ENCODE results near the gene ELOVL5. TPM values are rescaled to one million over a fixed set of nuclear protein-coding genes. Genes with fewer than 3 reads are reported as not detected.
A peak's percentile ranks its signal among the peaks of the same experiment; 100 is the strongest.

ELOVL5 gene
- total RNA-seq, 2 experiments from 2014 or later = 113 to 117 TPM

DNA sequence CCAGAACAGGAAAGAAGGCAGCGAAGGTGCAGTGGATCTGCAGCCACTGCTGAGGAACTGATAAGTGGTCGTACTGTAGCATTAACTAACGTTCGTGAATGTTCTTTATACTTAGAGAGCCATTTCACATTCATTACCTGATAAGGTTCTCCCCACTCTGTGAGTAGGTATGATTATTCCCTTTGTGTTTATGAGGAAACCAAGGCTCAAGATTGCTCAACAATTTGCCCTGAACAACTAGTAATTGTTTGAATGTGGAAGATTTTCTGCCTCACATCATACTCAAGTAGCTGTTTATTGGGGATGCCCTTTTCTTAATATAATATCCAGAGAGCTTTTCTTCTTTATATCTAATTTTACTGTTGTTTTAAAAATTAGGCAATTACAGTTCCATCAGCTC lies 24.9 kb upstream of the ELOVL5 start:
- CTCF ChIA-PET = no interaction called here
- H3K27me3 Mint-ChIP-seq = peaks cover 19% of the 10 kb centered on the region
- H3K36me3 Mint-ChIP-seq = no peaks in the 10 kb centered on the region
- no peaks in the 10 kb centered on the region for H3K9me3 Mint-ChIP-seq (ENCODE audit: low read depth)
- H3K4me1 Mint-ChIP-seq = no peaks in the 10 kb centered on the region
- H3K27ac Mint-ChIP-seq = no peak overlapping the region
- no peak for DNase-seq
- ATAC-seq = no peak
- H3K4me3 Mint-ChIP-seq = no peak overlapping the region

GRCh38 chr6:53369876-53370515 lies 21.2 kb upstream of the ELOVL5 start:
- CTCF ChIA-PET = no interaction called here
- Mint-ChIP-seq H3K4me1 (no peaks in the 10 kb centered on the region), H3K4me3 (no peak overlapping the region), H3K27me3 (peaks cover 5% of the 10 kb centered on the region), H3K27ac (no peak overlapping the region), H3K36me3 (peaks cover 4% of the 10 kb centered on the region), H3K9me3 (ENCODE audit: low read depth) (peaks cover 3% of the 10 kb centered on the region)
- ATAC-seq = no peak
- DNase-seq = no peak

DNA sequence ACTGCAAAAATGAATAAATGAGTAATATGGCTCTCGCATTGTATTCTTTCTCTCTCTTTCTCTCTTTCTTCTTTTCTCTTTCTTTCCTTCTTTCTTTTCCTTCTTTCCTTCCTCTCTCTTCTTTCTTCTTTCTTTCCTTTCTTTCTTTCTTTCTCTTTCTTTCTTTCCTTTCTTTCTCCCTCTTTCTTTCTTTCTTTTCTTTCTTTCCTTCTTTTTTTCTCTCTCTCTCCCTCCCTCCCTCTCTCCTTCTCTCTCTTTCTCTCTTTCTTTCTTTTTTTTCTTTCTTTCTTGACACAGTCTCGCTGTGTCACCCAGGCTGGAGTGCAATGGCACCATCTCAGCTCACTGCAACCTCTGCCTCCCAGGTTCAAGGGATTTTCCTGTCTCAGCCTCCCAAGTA lies 20.3 kb upstream of the ELOVL5 start:
- no peak overlapping the region for H3K27ac Mint-ChIP-seq
- CTCF ChIA-PET = no interaction called here
- H3K4me1 Mint-ChIP-seq = no peaks in the 10 kb centered on the region
- no peak overlapping the region for H3K4me3 Mint-ChIP-seq
- DNase-seq (no peak), ATAC-seq (no peak)
- no peaks in the 10 kb centered on the region for H3K27me3 Mint-ChIP-seq
- peaks cover 4% of the 10 kb centered on the region for H3K36me3 Mint-ChIP-seq
- peaks cover 3% of the 10 kb centered on the region for H3K9me3 Mint-ChIP-seq (ENCODE audit: low read depth)

- no peak overlapping the region for H3K27ac Mint-ChIP-seq
- CTCF ChIA-PET = no interaction called here
- peaks cover 4% of the 10 kb centered on the region for H3K36me3 Mint-ChIP-seq
- no peak for DNase-seq
- H3K4me3 Mint-ChIP-seq = no peak overlapping the region
- H3K4me1 Mint-ChIP-seq = peaks cover 14% of the 10 kb centered on the region
- ATAC-seq = no peak
- peaks cover 3% of the 10 kb centered on the region for H3K9me3 Mint-ChIP-seq (ENCODE audit: low read depth)
- no peaks in the 10 kb centered on the region for H3K27me3 Mint-ChIP-seq
Observed at GRCh38 chr6:53366128-53366641, 17.4 kb upstream of the ELOVL5 start.

DNA sequence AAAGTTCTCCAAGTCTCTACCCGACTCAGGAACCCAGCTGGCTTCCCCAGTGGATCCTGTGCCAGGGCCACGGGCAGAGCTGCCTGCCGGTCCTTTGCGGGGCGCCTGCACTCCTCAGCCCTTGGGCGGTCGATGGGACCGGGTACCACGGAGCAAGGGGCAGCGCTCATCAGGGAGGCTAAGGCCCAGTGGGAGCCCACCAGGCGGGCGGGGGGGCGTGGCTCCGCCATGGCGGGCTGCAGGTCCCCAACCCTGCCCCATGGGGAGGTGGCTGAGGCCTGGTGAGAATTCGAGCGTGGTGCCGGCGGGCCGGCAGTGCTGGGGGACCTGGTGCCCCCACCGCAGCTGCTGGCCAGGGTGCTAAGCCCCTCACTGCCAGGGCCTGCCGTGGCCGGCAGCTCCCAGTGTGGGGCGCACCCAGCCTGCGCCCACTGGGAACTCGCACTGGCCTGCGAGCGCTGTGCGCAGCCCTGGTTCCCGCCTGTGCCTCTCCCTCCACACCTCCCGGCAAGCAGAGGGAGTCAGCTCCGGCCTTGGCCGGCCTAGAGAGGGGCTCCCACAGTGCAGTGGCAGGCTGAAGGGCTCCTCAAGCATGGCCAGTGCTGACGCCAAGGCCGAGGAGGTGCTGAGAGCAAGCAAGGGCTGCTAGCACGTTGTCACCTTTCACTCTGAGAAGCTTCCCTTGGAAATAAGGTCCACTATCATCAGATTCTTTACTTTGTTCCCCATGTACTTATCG lies 14.8 kb upstream of the ELOVL5 start:
- no peaks in the 10 kb centered on the region for H3K27me3 Mint-ChIP-seq
- DNase-seq (no peak), ATAC-seq (no peak)
- H3K4me3 Mint-ChIP-seq = no peak overlapping the region
- H3K9me3 Mint-ChIP-seq (ENCODE audit: low read depth) = peaks cover 3% of the 10 kb centered on the region
- peaks cover 32% of the 10 kb centered on the region for H3K4me1 Mint-ChIP-seq
- H3K36me3 Mint-ChIP-seq = peaks cover 4% of the 10 kb centered on the region
- CTCF ChIA-PET = no interaction called here
- H3K27ac Mint-ChIP-seq = no peak overlapping the region

- H3K4me1 Mint-ChIP-seq = peaks cover 38% of the 10 kb centered on the region
- H3K36me3 Mint-ChIP-seq = no peaks in the 10 kb centered on the region
- H3K9me3 Mint-ChIP-seq (ENCODE audit: low read depth) = no peaks in the 10 kb centered on the region
- peak overlapping the region; percentile 51 for H3K4me3 Mint-ChIP-seq
- CTCF ChIA-PET = interaction anchor here (2.6 kb wide), 1 partner anchor 15 kb away, joined by 12 read pairs; no protein-coding TSS in a partner anchor
- DNase-seq (peak; percentile 77), ATAC-seq (peak; percentile 17)
- no peaks in the 10 kb centered on the region for H3K27me3 Mint-ChIP-seq
- peak overlapping the region; percentile 96 for H3K27ac Mint-ChIP-seq
Observed at GRCh38 chr6:53361549-53362031, 12.8 kb upstream of the ELOVL5 start.

GRCh38 chr6:53360093-53360912 lies 11.6 kb upstream of the ELOVL5 start:
- H3K9me3 Mint-ChIP-seq (ENCODE audit: low read depth) = no peaks in the 10 kb centered on the region
- peak; percentile 53 for DNase-seq
- no peak for ATAC-seq
- peak overlapping the region; percentile 90 for H3K4me3 Mint-ChIP-seq
- CTCF ChIA-PET = interaction anchor here (1.0 to 2.6 kb wide), 6 partner anchors 11 to 78 kb away, joined by 3 to 12 read pairs (median 4); partner anchors contain the start of gene ELOVL5
- H3K27ac Mint-ChIP-seq = peak overlapping the region; percentile 96
- H3K36me3 Mint-ChIP-seq = no peaks in the 10 kb centered on the region
- H3K4me1 Mint-ChIP-seq = peaks cover 38% of the 10 kb centered on the region
- no peaks in the 10 kb centered on the region for H3K27me3 Mint-ChIP-seq

- Mint-ChIP-seq H3K9me3 (ENCODE audit: low read depth) (no peaks in the 10 kb centered on the region), H3K27ac (peak overlapping the region; percentile 96), H3K36me3 (no peaks in the 10 kb centered on the region), H3K27me3 (peaks cover under 1% of the 10 kb centered on the region), H3K4me3 (peak overlapping the region; percentile 90), H3K4me1 (peaks cover 38% of the 10 kb centered on the region)
- ATAC-seq = no peak
- no peak for DNase-seq
- CTCF ChIA-PET = interaction anchor here (0.6 to 2.6 kb wide), 7 partner anchors 13 to 79 kb away, joined by 3 to 12 read pairs (median 3); no protein-coding TSS in a partner anchor
Observed at GRCh38 chr6:53359843-53360092, 11.0 kb upstream of the ELOVL5 start.

DNA sequence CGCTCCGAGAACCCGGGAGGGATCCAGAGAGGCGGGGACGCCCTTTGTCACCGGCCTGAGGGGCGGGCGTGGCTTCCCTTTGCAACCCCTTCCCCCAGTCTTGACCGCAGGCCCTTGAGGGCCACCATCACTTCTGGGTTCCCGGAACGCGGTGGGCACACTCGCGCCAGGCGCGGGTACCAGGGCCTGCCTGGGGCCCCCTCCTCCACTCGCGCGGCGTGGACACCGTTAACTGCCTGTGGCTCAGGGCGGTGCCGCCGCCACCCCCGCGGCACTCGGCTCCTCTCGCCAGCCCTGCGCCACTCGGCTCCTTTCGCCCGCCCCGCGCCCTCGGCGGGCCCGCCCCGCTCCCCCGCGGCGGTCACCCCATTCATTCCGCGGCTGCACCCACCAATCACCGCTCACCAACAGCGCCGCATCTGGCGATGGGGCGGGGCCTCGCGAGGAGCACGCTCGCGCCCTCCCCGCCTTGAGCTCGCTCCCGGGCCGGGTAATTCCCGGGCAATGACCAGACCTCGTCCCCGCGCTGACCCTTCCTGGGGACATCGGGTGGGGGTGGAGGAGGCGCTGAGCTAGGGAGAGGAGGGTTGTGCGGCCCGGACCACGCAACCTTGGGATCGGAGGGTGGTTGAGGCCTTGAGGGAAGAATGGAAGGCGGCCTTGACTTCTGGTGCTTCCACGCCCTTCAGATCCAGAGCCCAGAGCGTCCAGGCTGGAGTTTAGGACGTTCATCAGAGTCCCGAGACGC lies 10.5 kb upstream of the ELOVL5 start:
- peak overlapping the region; percentile 90 for H3K4me3 Mint-ChIP-seq
- H3K36me3 Mint-ChIP-seq = no peaks in the 10 kb centered on the region
- ATAC-seq = peak; percentile 95
- CTCF ChIA-PET = interaction anchor here (0.6 to 2.6 kb wide), 7 partner anchors 12 to 79 kb away, joined by 3 to 12 read pairs (median 3); no protein-coding TSS in a partner anchor
- peaks cover 38% of the 10 kb centered on the region for H3K4me1 Mint-ChIP-seq
- peak overlapping the region; percentile 96 for H3K27ac Mint-ChIP-seq
- peak; percentile 95 for DNase-seq
- peaks cover 6% of the 10 kb centered on the region for H3K27me3 Mint-ChIP-seq
- H3K9me3 Mint-ChIP-seq (ENCODE audit: low read depth) = no peaks in the 10 kb centered on the region

- Mint-ChIP-seq H3K27me3 (peaks cover 6% of the 10 kb centered on the region), H3K9me3 (ENCODE audit: low read depth) (no peaks in the 10 kb centered on the region), H3K36me3 (no peaks in the 10 kb centered on the region), H3K4me1 (peaks cover 38% of the 10 kb centered on the region), H3K4me3 (peak overlapping the region; percentile 90), H3K27ac (peak overlapping the region; percentile 96)
- CTCF ChIA-PET = interaction anchor here (1.0 to 2.6 kb wide), 5 partner anchors 10 to 80 kb away, joined by 3 to 12 read pairs (median 3); partner anchors contain the start of gene ELOVL5
- ATAC-seq = peak; percentile 0
- no peak for DNase-seq
Observed at GRCh38 chr6:53358440-53359094, 9.8 kb upstream of the ELOVL5 start.

GRCh38 chr6:53357576-53358360 lies 9.0 kb upstream of the ELOVL5 start:
- no peak for DNase-seq
- H3K4me1 Mint-ChIP-seq = peaks cover 38% of the 10 kb centered on the region
- no peak for ATAC-seq
- H3K4me3 Mint-ChIP-seq = peak overlapping the region; percentile 90
- H3K36me3 Mint-ChIP-seq = no peaks in the 10 kb centered on the region
- H3K27ac Mint-ChIP-seq = peak overlapping the region; percentile 96
- H3K27me3 Mint-ChIP-seq = peaks cover 7% of the 10 kb centered on the region
- H3K9me3 Mint-ChIP-seq (ENCODE audit: low read depth) = no peaks in the 10 kb centered on the region
- CTCF ChIA-PET = interaction anchor here (1.2 to 1.7 kb wide), 2 partner anchors 9 to 20 kb away, joined by 3 to 9 read pairs; partner anchors contain the start of gene ELOVL5

DNA sequence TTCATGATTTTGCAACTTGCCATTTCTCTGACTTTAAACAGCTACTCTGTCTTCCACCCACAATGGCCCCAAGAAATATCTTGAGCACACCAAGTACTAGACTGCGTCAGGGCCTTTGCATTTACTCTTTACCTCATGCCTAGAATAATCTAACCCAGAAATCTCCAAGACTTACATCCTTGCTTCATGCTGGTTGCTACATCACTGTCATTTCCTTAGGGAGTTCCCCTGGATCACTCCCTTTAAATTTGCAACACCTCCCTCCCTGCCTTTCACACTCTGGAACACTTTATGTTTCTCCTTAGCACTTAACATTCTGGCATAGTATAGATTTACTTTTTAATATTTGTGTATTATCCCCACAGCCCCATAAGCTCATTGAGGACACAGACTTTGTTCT lies 4.9 kb upstream of the ELOVL5 start:
- Mint-ChIP-seq H3K9me3 (ENCODE audit: low read depth) (no peaks in the 10 kb centered on the region), H3K27me3 (peaks cover 16% of the 10 kb centered on the region), H3K36me3 (no peaks in the 10 kb centered on the region), H3K4me1 (peaks cover 15% of the 10 kb centered on the region), H3K4me3 (no peak overlapping the region), H3K27ac (no peak overlapping the region)
- ATAC-seq = no peak
- no peak for DNase-seq
- CTCF ChIA-PET = no interaction called here

All from activated CD8-positive, alpha-beta memory T cell treated with anti-CD3 and anti-CD28 coated beads, Interleukin-2, amount 10 ng/mL, durations not matched to agents 7 days and 5 days (primary cell).